H9 (cell line): ENCODE results near the gene DPP7. TPM values are rescaled to one million over a fixed set of nuclear protein-coding genes. Genes with fewer than 3 reads are reported as not detected.

Source experiments
- DNase-seq: peaks from one replicate; pipeline ENCODE4 v3.0.0-alpha.2; 2017
- H2AFZ ChIP-seq: one replicate; pipeline ENCODE4 v1.6.1; 2013; ENCODE audit warnings: mild to moderate bottlenecking, low read length, control low read depth, moderate library complexity
- H2AK5ac ChIP-seq: 2 replicates; pipeline ENCODE4 v1.6.1; 2013; ENCODE audit warnings: low read length, control low read depth, mixed read lengths; ENCODE audit not compliant: insufficient read length
- H2BK120ac ChIP-seq: one replicate; pipeline ENCODE4 v1.6.1; 2013; ENCODE audit warnings: low read depth, mild to moderate bottlenecking, low read length, control low read depth, inconsistent platforms; ENCODE audit not compliant: poor library complexity, severe bottlenecking
- H2BK12ac ChIP-seq: 2 replicates; pipeline ENCODE4 v1.6.1; 2013; ENCODE audit warnings: low read length, control low read depth, mixed read lengths, low read depth; ENCODE audit not compliant: insufficient read length
- H2BK15ac ChIP-seq: 2 replicates; pipeline ENCODE4 v1.6.1; 2013; ENCODE audit warnings: low read depth, low read length, control low read depth
- H2BK20ac ChIP-seq: one replicate; pipeline ENCODE4 v1.6.1; 2013; ENCODE audit warnings: low read depth, mild to moderate bottlenecking, low read length, control low read depth, inconsistent platforms; ENCODE audit not compliant: poor library complexity, severe bottlenecking
- H2BK5ac ChIP-seq: 2 replicates; pipeline ENCODE4 v1.6.1; 2013; ENCODE audit warnings: low read length, control low read depth, mixed read lengths; ENCODE audit not compliant: insufficient read length
- H3K14ac ChIP-seq: 2 replicates; pipeline ENCODE4 v1.6.1; 2013; ENCODE audit warnings: low read length, control low read depth; ENCODE audit not compliant: insufficient read depth
- H3K18ac ChIP-seq: 2 replicates; pipeline ENCODE4 v1.6.1; 2013; ENCODE audit warnings: low read depth, mild to moderate bottlenecking, mixed read lengths, low read length, control low read depth; ENCODE audit not compliant: insufficient read length
- H3K23ac ChIP-seq: 2 replicates; pipeline ENCODE4 v1.6.1; 2013; ENCODE audit warnings: low read length, control low read depth, mixed read lengths, low read depth; ENCODE audit not compliant: insufficient read length
- H3K23me2 ChIP-seq: 2 replicates; pipeline ENCODE4 v1.6.1; 2013; ENCODE audit warnings: low read depth, mild to moderate bottlenecking, mixed read lengths, low read length, control low read depth; ENCODE audit not compliant: insufficient read length, poor library complexity, severe bottlenecking
- H3K27ac ChIP-seq: 2 replicates; pipeline ENCODE4 v1.5.1; 2013; ENCODE audit warnings: low read length, control low read depth, mixed read lengths, low read depth; ENCODE audit not compliant: insufficient read length
- H3K27me3 ChIP-seq: 2 replicates; pipeline ENCODE4 v1.6.1; 2013; ENCODE audit warnings: low read length, control low read depth, inconsistent platforms; ENCODE audit not compliant: insufficient read depth
- H3K4ac ChIP-seq: 2 replicates; pipeline ENCODE4 v1.6.1; 2013; ENCODE audit warnings: low read depth, mild to moderate bottlenecking, control low read depth, inconsistent platforms, low read length, moderate library complexity
- H3K4me1 ChIP-seq: 2 replicates; pipeline ENCODE4 v1.6.1; 2013; ENCODE audit warnings: low read length, control low read depth, inconsistent platforms; ENCODE audit not compliant: insufficient read depth
- H3K4me2 ChIP-seq: 2 replicates; pipeline ENCODE4 v1.6.1; 2013; ENCODE audit warnings: low read length, control low read depth, mixed read lengths; ENCODE audit not compliant: insufficient read length, insufficient read depth
- H3K56ac ChIP-seq: 2 replicates; pipeline ENCODE4 v1.6.1; 2013; ENCODE audit warnings: low read depth, mild to moderate bottlenecking, mixed read lengths, low read length, control low read depth; ENCODE audit not compliant: insufficient read length
- H3K79me1 ChIP-seq: 2 replicates; pipeline ENCODE4 v1.6.1; 2013; ENCODE audit warnings: low read depth, mild to moderate bottlenecking, moderate library complexity, low read length, control low read depth, inconsistent platforms; ENCODE audit not compliant: insufficient read depth, poor library complexity, severe bottlenecking
- H3K79me2 ChIP-seq: 2 replicates; pipeline ENCODE4 v1.6.1; 2013; ENCODE audit warnings: low read length, control low read depth, inconsistent platforms; ENCODE audit not compliant: insufficient read depth
- H3K9ac ChIP-seq: 2 replicates; pipeline ENCODE4 v1.6.1; 2013; ENCODE audit warnings: low read length, control low read depth, mixed read lengths; ENCODE audit not compliant: insufficient read length; ENCODE audit errors: extremely low read depth
- H3K9me3 ChIP-seq: one replicate; pipeline ENCODE4 v1.6.1; 2013; ENCODE audit warnings: low read depth, low read length, inconsistent platforms; ENCODE audit not compliant: control insufficient read depth
- H3T11ph ChIP-seq: one replicate; pipeline ENCODE4 v1.6.1; 2013; ENCODE audit warnings: mild to moderate bottlenecking, low read length, control low read depth, inconsistent platforms
- H4K20me1 ChIP-seq: one replicate; pipeline ENCODE4 v1.6.1; 2013; ENCODE audit not compliant: control insufficient read depth, insufficient read length, insufficient read depth
- H4K5ac ChIP-seq: 2 replicates; pipeline ENCODE4 v1.6.1; 2013; ENCODE audit warnings: low read depth, mild to moderate bottlenecking, mixed read lengths, low read length, control low read depth; ENCODE audit not compliant: insufficient read length
- H4K8ac ChIP-seq: replicated peaks from 2 replicates; pipeline ENCODE4 v1.6.1; 2013; ENCODE audit warnings: low read length, control low read depth, mixed read lengths, low read depth; ENCODE audit not compliant: insufficient read length
- H4K91ac ChIP-seq: 2 replicates; pipeline ENCODE4 v1.6.1; 2013; ENCODE audit warnings: low read depth, mild to moderate bottlenecking, moderate library complexity, mixed read lengths, low read length, control low read depth; ENCODE audit not compliant: insufficient read length
- H3K27ac Mint-ChIP-seq, 3 experiments: 2 replicates in 2 of 3; 3 replicates in 1 of 3; pipeline ENCODE4 v1.8.0; 2020 to 2021; ENCODE audit warnings: mixed read lengths in 3 of 3, mild to moderate bottlenecking in 1 of 3, moderate library complexity in 1 of 3
- H3K27me3 Mint-ChIP-seq: 2 replicates; pipeline ENCODE4 v1.8.0; 2021; ENCODE audit warnings: low read depth, mild to moderate bottlenecking, moderate library complexity, mixed read lengths
- H3K36me3 Mint-ChIP-seq, 3 experiments: 2 replicates in 2 of 3; 3 replicates in 1 of 3; pipeline ENCODE4 v1.8.0; 2020 to 2021; ENCODE audit warnings: low read depth in 3 of 3, mixed read lengths in 3 of 3; ENCODE audit not compliant: insufficient read depth in 1 of 3
- H3K4me1 Mint-ChIP-seq, 2 experiments: 2 replicates each; pipeline ENCODE4 v1.8.0; 2020; ENCODE audit warnings: mixed read lengths in 2 of 2
- H3K4me3 Mint-ChIP-seq, 2 experiments: 2 replicates in 1 of 2; 3 replicates in 1 of 2; pipeline ENCODE4 v1.8.0; 2020 to 2021; ENCODE audit warnings: mild to moderate bottlenecking in 2 of 2, mixed read lengths in 2 of 2, moderate library complexity in 1 of 2
- H3K9me3 Mint-ChIP-seq, 2 experiments: 2 replicates in 1 of 2; 3 replicates in 1 of 2; pipeline ENCODE4 v1.8.0; 2020; ENCODE audit warnings: mild to moderate bottlenecking in 2 of 2, mixed read lengths in 2 of 2, moderate library complexity in 1 of 2
- WGBS: extraction: QIAGEN DNeasy Blood & Tissue Kit; methylation state at CpG from one replicate; pipeline ENCODE4 v1.1.7; 2013; ENCODE audit warnings: missing lambda C conversion rate, low lambda C conversion rate, mixed read lengths; ENCODE audit not compliant: insufficient read length; ENCODE audit errors: extremely low coverage; 5-methylcytosine and 5-hydroxymethylcytosine counted together
- total RNA-seq: library from RNA; stranded (reverse); gene quantifications from 2 replicates; pipeline ENCODE4 v1.2.1, GENCODE V29; 2021
- TF ChIP-seq, protein P1 (sequence below): fragments of 200-600 bp; sonication (generic); conservative IDR thresholded peaks from 3 replicates; pipeline ENCODE4 v1.8.0; 2021; ENCODE audit warnings: antibody characterized with exemption, mild to moderate bottlenecking

DPP7 gene
- total RNA-seq, 1 experiment from 2014 or later, result 29.4 TPM

DNA sequence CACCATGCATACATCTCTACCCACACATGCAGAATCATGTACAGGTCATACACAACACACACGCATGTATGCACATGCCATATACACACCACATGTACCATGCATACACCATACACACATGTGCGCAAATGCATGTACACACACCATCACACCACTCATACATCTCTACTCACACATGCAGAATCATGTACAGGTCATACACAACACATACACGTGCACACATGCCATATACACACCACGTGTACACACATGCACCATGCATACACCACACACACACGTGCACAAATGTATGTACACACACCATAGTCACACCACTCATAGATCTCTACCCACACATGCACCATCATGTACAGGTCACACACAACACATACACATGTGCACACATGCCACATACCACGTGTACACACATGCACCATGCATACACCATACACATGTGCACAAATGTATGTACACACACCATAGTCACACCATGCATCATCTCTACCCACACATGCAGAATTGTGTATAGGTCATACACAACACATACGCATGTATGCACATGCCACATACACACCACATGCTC lies 38.4 kb upstream of the DPP7 start:
- no peak overlapping the region for H2BK15ac ChIP-seq
- H3K4me2 ChIP-seq, result no peak overlapping the region
- no peak overlapping the region for H2AK5ac ChIP-seq
- WGBS, result no CpG with 5 or more reads among the region's 7 CpGs
- no peak overlapping the region for H3K27ac ChIP-seq
- no peak overlapping the region for H3K23ac ChIP-seq
- no peak for DNase-seq
- no peak overlapping the region for H2BK120ac ChIP-seq
- no peak overlapping the region for H3K4ac ChIP-seq
- Mint-ChIP-seq H3K9me3 (no peaks in the 10 kb centered on the region; a peak in 1 of 5 replicates), H3K36me3 (no peaks in the 10 kb centered on the region), H3K4me1 (peaks cover 0 to 10% of the 10 kb centered on the region in 2 experiments; a peak in 2 of 4 replicates), H3K4me3 (no peak overlapping the region), H3K27me3 (peaks cover 37% of the 10 kb centered on the region), H3K27ac (no peak overlapping the region)
- no peaks in the 10 kb centered on the region for H3K79me1 ChIP-seq
- no peak overlapping the region for H3K14ac ChIP-seq
- H3K4me1 ChIP-seq, result no peaks in the 10 kb centered on the region; the same call in 1 of the 2 replicates
- no peak overlapping the region for H2BK12ac ChIP-seq
- no peak overlapping the region for H3K56ac ChIP-seq
- peaks cover 9% of the 10 kb centered on the region; the same call in 1 of the 2 replicates for H3K27me3 ChIP-seq
- H3K23me2 ChIP-seq, result peaks cover 5% of the 10 kb centered on the region
- no peak overlapping the region for H2AFZ ChIP-seq
- no peaks in the 10 kb centered on the region for H3K79me2 ChIP-seq
- H4K20me1 ChIP-seq, result no peaks in the 10 kb centered on the region
- H3K9ac ChIP-seq, result no peak overlapping the region
- no peak overlapping the region for H3K18ac ChIP-seq
- H4K5ac ChIP-seq, result no peak overlapping the region
- H2BK20ac ChIP-seq, result no peak overlapping the region
- H3T11ph ChIP-seq, result no peak overlapping the region
- H4K8ac ChIP-seq, result no peak overlapping the region
- no peak overlapping the region for H2BK5ac ChIP-seq
- H3K9me3 ChIP-seq, result no peaks in the 10 kb centered on the region
- H4K91ac ChIP-seq, result no peak overlapping the region
- TF ChIP-seq, protein P1, sequence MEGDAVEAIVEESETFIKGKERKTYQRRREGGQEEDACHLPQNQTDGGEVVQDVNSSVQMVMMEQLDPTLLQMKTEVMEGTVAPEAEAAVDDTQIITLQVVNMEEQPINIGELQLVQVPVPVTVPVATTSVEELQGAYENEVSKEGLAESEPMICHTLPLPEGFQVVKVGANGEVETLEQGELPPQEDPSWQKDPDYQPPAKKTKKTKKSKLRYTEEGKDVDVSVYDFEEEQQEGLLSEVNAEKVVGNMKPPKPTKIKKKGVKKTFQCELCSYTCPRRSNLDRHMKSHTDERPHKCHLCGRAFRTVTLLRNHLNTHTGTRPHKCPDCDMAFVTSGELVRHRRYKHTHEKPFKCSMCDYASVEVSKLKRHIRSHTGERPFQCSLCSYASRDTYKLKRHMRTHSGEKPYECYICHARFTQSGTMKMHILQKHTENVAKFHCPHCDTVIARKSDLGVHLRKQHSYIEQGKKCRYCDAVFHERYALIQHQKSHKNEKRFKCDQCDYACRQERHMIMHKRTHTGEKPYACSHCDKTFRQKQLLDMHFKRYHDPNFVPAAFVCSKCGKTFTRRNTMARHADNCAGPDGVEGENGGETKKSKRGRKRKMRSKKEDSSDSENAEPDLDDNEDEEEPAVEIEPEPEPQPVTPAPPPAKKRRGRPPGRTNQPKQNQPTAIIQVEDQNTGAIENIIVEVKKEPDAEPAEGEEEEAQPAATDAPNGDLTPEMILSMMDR, result no peak
